GM18873 (cell line): ENCODE measurements around the gene TXK.

ENCODE experiments used
- ATAC-seq: cut with Tn5 transposase; IDR thresholded peaks from one replicate; pipeline ENCODE4 v1.9.1; 2021; ENCODE audit warnings: mild to moderate bottlenecking, moderate library complexity, moderate number of reproducible peaks; ENCODE audit not compliant: unreplicated experiment, low FRiP score

TXK gene

DNA sequence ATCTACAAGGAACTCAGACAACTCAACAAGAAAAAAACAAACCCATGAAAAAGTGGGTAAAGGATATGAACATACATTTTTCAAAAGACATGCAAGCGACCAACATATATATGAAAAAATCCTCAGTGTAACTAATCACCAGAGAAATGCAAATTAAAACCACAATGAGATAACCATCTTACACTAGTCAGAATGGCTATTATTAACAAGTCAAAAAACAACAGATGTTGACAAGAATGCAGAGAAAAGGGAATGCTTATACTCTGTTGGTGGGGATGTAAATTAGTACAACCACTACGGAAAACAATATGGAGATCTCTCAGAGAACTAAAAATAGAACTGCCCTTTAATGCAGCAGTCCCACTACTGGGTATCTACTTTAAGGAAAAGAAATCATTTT, 105.4 kb downstream of the TXK start:
- ATAC-seq, result peak; percentile 52

DNA sequence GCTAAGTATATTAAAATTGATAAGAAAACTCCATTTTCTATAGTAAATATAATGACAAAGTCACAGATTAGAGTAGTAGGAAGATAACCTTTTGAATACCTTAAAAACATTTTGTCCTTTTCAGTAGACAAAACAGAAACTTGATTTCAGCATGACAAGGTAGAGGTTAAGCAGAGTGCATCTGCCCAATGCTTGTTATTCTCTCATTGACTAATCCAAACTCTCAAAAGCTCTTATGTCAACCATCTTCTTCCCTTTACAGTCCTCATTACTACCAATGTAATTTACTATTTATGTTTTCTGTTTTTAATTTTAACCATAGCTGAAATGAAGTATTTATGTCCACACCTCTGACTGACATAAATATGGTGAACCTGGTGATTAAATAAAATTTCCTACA, 106.4 kb downstream of the TXK start:
- peak; percentile 81 for ATAC-seq

DNA sequence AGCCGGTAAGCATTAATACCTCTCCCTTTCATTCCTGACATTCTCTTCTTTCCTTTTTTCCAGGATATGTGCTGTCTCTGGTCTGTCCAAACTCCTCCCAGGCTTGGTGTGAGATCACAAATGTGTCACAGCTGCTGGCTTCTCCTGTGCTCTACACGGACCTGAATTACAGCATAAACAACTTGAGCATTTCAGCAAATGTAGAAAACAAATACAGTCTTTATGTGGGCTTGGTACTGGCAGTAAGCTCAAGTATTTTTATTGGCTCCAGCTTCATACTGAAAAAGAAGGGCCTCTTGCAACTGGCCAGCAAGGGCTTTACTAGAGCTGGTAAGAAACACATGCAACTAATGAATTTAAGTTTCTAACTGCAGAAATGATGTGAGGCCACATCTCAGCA, 109.0 kb downstream of the TXK start:
- no peak for ATAC-seq

DNA sequence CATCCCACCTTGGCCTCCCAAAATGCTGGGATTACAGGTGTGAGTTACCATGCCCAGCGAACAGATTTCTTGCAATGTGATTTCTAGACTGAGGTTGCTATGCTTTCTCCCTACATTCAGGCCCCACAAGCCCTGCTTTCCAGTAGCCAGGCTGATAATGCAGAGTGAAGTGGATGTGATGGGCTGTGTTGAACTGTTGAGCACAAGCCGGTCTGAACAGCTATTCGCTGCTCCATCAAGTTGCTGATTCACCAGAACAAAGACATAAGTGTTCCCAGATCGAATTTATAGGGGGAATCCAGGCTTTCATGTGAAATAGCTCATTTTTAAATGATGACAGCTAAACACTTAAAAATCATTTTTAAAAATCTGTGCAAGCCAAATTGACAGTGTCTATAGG, 109.5 kb downstream of the TXK start:
- no peak for ATAC-seq

DNA sequence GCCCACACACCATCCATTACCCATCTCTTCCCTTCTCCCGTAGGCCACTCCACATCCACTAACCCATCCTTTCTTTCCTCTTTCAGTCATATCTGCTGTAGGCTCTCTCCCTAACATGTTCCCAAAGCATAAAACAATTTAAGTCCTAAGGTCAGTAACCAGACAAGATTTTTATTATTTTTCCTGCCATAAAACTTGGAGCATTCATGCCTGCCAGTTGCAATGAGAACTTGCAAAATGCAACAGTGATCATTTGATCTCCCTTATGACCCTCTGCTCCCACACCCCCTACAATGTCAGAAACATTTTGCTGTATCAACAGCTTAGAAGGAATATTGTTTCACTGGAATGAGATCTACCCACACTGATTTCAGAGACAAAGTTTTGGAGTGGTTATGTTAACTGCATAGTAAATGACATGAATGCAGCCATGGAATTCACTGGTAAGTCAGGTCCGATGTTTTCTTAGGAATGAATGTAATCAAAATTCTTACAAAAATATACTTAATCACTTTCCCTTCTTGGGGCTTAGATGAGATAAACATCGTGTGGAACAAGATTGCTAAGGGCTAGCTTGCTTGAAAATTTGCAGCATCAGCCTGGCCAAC, 111.8 kb downstream of the TXK start:
- no peak for ATAC-seq

DNA sequence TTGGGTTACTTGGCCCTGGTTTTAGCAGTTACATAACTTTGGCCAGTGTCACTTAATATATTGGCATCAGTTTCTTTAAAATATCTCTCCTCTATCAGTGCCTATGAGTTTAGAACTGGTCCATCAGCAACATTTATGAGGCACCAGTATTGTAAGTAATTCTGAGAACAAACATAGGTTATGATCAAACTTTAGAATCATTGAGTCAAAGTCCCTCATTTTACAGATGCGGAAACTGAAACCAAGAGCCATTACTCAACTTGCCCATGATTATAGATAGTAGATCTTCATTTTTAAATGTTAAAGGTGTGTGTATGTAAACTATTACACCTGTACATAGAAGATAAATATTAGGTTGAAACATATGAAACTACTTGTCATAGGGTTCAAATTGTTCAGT, 113.0 kb downstream of the TXK start:
- no peak for ATAC-seq

DNA sequence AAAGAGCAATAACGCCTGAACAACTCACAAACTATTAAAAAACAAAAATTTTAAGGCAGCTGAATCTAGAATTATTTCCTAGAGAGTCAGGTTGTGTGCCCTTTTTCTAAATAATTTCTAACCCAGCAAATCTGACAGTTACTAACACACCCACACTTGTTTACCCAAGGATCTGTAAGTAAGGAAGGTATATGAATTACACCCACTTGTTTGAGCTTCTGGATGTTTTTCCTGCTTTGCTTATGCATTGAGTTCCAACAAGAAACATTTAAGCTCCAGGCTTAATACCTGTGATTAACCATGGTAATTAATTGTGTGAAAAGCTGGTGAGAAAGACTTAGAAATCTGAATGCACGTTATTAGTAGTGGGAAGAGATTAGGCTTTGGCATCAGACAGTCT, 115.9 kb downstream of the TXK start:
- no peak for ATAC-seq

DNA sequence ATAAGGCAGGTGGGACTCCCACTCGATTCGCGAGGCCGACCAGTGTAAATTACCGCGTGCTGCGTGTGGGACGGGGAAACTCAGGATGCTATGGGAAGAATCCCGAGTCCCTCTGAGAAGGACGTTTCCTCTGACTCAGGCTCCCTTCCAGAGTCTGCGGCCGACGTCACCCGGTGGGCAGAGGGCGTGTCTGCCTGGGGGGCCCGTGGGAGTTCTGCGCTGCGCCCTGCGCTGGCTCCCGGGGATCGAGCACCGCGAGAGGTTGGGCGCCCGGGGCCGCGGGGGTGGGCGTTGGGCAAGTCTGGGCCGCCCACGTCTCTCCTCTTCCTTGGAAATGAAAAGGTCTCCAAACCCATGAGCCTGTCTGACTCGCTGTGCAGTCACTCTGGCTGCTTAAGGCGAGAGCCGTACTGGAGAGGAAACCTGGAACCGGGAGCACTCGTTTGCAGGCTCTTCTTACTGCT, 116.9 kb downstream of the TXK start:
- ATAC-seq, result no peak
